GM12873 (cell line): ENCODE measurements around the gene MTG1.

ENCODE experiments used
- TF ChIP-seq, protein P1 (sequence below): IDR thresholded peaks from 2 replicates; pipeline ENCODE4 v1.5.1; 2012; ENCODE audit warnings: low read depth, mild to moderate bottlenecking, moderate library complexity, low read length, control low read depth; ENCODE audit not compliant: insufficient read depth; ENCODE audit errors: missing control alignments

Gene MTG1

GRCh38 chr10:133412381-133412711 lies 18.4 kb downstream of the MTG1 start:
- TF ChIP-seq, protein P1, sequence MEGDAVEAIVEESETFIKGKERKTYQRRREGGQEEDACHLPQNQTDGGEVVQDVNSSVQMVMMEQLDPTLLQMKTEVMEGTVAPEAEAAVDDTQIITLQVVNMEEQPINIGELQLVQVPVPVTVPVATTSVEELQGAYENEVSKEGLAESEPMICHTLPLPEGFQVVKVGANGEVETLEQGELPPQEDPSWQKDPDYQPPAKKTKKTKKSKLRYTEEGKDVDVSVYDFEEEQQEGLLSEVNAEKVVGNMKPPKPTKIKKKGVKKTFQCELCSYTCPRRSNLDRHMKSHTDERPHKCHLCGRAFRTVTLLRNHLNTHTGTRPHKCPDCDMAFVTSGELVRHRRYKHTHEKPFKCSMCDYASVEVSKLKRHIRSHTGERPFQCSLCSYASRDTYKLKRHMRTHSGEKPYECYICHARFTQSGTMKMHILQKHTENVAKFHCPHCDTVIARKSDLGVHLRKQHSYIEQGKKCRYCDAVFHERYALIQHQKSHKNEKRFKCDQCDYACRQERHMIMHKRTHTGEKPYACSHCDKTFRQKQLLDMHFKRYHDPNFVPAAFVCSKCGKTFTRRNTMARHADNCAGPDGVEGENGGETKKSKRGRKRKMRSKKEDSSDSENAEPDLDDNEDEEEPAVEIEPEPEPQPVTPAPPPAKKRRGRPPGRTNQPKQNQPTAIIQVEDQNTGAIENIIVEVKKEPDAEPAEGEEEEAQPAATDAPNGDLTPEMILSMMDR: no peak

GRCh38 chr10:133415752-133416151 lies 21.8 kb downstream of the MTG1 start:
- TF ChIP-seq, protein P1: no peak

GRCh38 chr10:133418289-133418993 lies 24.5 kb downstream of the MTG1 start:
- TF ChIP-seq, protein P1: no peak

GRCh38 chr10:133419211-133419950 lies 25.4 kb downstream of the MTG1 start:
- TF ChIP-seq, protein P1: no peak

DNA sequence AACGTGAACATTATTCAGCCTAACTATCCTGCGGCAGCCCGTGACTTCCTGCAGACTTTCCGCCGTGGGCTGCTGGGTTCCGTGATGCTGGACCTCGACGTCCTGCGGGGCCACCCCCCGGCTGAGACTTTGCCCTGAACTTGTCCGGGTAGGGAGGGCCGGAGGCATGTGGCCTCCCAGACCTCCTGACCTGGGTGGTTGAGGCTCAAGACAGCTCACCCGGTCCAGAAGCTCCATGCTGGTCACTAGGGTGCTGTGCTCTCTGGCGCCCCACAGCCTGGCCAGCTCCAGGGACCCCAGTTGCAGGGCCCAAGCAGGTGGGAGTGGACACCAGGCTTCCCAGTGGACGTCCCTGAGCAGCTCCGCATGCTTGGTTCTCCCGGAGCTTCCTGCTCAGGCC lies 26.1 kb downstream of the MTG1 start:
- TF ChIP-seq, protein P1: no peak

DNA sequence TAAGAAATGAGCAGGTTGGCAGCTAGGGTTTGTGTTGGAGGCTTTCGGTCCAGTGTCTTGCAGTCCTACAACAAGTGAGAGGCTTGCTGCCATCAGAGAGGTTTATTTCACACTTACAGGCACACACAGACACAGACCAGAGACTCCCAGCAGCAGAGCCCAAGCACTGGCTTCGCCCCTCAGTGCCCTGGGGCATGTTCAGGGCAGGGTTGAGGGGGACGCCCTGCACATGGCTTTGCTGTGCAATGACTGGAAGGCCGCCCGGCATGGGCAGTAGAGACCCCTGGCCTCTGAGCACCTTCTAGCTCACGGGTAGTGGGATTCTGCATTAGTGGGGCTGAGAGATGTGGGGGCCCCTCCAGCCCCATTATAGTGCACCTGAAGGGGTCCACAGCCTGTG lies 26.6 kb downstream of the MTG1 start:
- TF ChIP-seq, protein P1: no peak

DNA sequence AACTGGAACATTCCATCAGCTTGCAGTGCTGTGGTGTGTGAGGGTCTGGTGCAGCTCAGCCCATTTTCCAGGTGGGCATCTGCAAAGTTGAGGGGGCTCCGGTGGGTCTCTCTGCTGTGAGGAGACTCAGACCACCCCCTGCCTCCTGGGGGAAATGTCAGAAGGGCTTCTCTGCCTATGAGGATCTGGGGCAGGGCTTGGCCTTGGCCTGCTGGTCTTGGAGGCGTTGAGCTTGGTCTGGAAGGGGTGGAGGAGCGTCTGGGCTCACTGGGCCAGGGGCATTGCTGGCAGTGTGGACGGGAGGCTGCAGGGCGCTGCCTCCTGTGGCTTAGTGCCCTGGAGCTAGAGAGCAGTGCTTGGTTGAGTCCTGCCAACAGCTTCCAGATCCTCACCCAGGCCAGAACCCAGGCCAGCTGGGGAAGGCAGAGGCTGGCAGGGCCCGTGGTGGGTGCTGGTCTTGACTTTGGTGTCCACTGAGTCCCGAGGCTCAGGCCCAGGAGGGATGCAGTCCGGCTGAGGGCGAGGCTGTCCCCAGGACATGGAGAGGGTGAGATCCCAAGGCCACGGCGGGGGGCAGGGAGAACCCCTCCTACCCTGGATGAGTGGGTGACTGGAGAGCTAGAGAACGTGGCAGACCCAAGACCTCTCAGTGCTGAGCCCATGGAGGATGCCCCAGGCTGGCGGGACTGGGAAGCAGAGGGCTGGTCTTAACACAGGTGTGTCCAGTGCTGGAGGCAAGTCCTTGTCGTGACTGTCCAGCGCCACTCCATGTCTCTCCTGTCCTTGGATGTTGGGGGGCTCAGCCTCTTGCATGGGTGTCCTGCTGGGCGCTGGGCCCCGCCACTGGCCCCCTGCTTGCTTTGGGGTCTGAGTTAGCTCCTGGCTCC lies 27.6 kb downstream of the MTG1 start:
- TF ChIP-seq, protein P1: no peak
